Endothelial cell (in vitro differentiated cells): ENCODE measurements around the gene PRSS21. TPM values are rescaled to one million over a fixed set of nuclear protein-coding genes. Genes with fewer than 3 reads are reported as not detected.

Source experiments
- DNase-seq: peaks from one replicate; pipeline ENCODE4 v3.0.0; 2021; ENCODE audit warnings: low spot score
- H3K27ac Mint-ChIP-seq: one replicate; pipeline ENCODE4 v1.8.0; 2021; ENCODE audit warnings: mixed read lengths, inconsistent platforms; ENCODE audit not compliant: unreplicated experiment
- H3K27me3 Mint-ChIP-seq: one replicate; pipeline ENCODE4 v1.8.0; 2021; ENCODE audit warnings: mild to moderate bottlenecking, moderate library complexity, mixed read lengths, inconsistent platforms; ENCODE audit not compliant: unreplicated experiment
- H3K36me3 Mint-ChIP-seq: one replicate; pipeline ENCODE4 v1.8.0; 2021; ENCODE audit warnings: mild to moderate bottlenecking, low read depth, mixed read lengths, inconsistent platforms; ENCODE audit not compliant: unreplicated experiment
- H3K4me1 Mint-ChIP-seq: one replicate; pipeline ENCODE4 v1.8.0; 2021; ENCODE audit warnings: mild to moderate bottlenecking, mixed read lengths, inconsistent platforms; ENCODE audit not compliant: unreplicated experiment
- H3K4me3 Mint-ChIP-seq: one replicate; pipeline ENCODE4 v1.8.0; 2021; ENCODE audit warnings: mild to moderate bottlenecking, mixed read lengths, inconsistent platforms; ENCODE audit not compliant: unreplicated experiment
- H3K9me3 Mint-ChIP-seq: one replicate; pipeline ENCODE4 v1.8.0; 2021; ENCODE audit warnings: mixed read lengths, inconsistent platforms; ENCODE audit not compliant: unreplicated experiment
- CTCF ChIP-seq: fragments of 200-600 bp; sonication (generic); IDR thresholded peaks from one replicate; pipeline ENCODE4 v1.5.0; 2021; ENCODE audit warnings: antibody characterized with exemption; ENCODE audit not compliant: unreplicated experiment
- total RNA-seq: library from RNA; stranded (reverse); fragmentation: NEBNext Ultra II Directional; extraction: Animal tissue kit (Norgen Biotek cat#: 25700); gene quantifications from one replicate; pipeline ENCODE4 v1.2.1, GENCODE V29; 2021; ENCODE audit not compliant: unreplicated experiment

Gene PRSS21
- total RNA-seq, 1 donor from 2014 or later = not detected

GRCh38 chr16:2843526-2843925 is 26.5 kb downstream of the PRSS21 start:
- Mint-ChIP-seq H3K27me3 (peaks cover 2% of the 10 kb centered on the region), H3K36me3 (no peaks in the 10 kb centered on the region), H3K27ac (no peak overlapping the region), H3K4me3 (no peak overlapping the region), H3K9me3 (no peaks in the 10 kb centered on the region), H3K4me1 (peaks cover 3% of the 10 kb centered on the region)
- TF ChIP-seq CTCF = no peak
- no peak for DNase-seq

GRCh38 chr16:2845116-2845515 is 28.1 kb downstream of the PRSS21 start:
- Mint-ChIP-seq H3K4me1 (peaks cover 3% of the 10 kb centered on the region), H3K9me3 (no peaks in the 10 kb centered on the region), H3K27me3 (peaks cover 2% of the 10 kb centered on the region), H3K4me3 (no peak overlapping the region), H3K27ac (no peak overlapping the region), H3K36me3 (no peaks in the 10 kb centered on the region)
- no peak for DNase-seq
- TF ChIP-seq CTCF = no peak

GRCh38 chr16:2846511-2847310 is 29.7 kb downstream of the PRSS21 start:
- Mint-ChIP-seq H3K27me3 (peaks cover 2% of the 10 kb centered on the region), H3K4me1 (peaks cover 3% of the 10 kb centered on the region), H3K9me3 (no peaks in the 10 kb centered on the region), H3K4me3 (no peak overlapping the region), H3K27ac (no peak overlapping the region), H3K36me3 (no peaks in the 10 kb centered on the region)
- no peak for DNase-seq
- TF ChIP-seq CTCF = no peak

GRCh38 chr16:2848933-2849725 is 32.1 kb downstream of the PRSS21 start:
- Mint-ChIP-seq H3K4me1 (no peaks in the 10 kb centered on the region), H3K4me3 (no peak overlapping the region), H3K36me3 (peaks cover 3% of the 10 kb centered on the region), H3K27ac (no peak overlapping the region), H3K27me3 (peaks cover 2% of the 10 kb centered on the region), H3K9me3 (peaks cover 2% of the 10 kb centered on the region)
- no peak for TF ChIP-seq CTCF
- DNase-seq = no peak
